ENCODE results near the gene TENT5A. TPM values are rescaled to one million over a fixed set of nuclear protein-coding genes. Genes with fewer than 3 reads are reported as not detected.

Gene TENT5A
- total RNA-seq, 1 donor from 2014 or later, result 8.1 TPM

- Mint-ChIP-seq H3K27ac (no peak overlapping the region), H3K4me3 (ENCODE audit: low read depth) (no peak overlapping the region), H3K9me3 (ENCODE audit: low read depth) (peaks cover 10% of the 10 kb centered on the region), H3K36me3 (ENCODE audit: insufficient read depth) (peaks cover 1% of the 10 kb centered on the region), H3K4me1 (ENCODE audit: low read depth) (no peaks in the 10 kb centered on the region), H3K27me3 (no peaks in the 10 kb centered on the region)
- no peak for DNase-seq (ENCODE audit: low spot score, unreplicated experiment)
- no peak for TF ChIP-seq CTCF (IDR thresholded peaks at IDR 0.05; ENCODE audit: unreplicated experiment)
Observed at GRCh38 chr6:81739230-81740195, 13.0 kb downstream of the TENT5A start.

GRCh38 chr6:81736428-81736827, 16.1 kb downstream of the TENT5A start:
- Mint-ChIP-seq H3K4me1 (ENCODE audit: low read depth) (no peaks in the 10 kb centered on the region), H3K36me3 (ENCODE audit: insufficient read depth) (peaks cover 1% of the 10 kb centered on the region), H3K27ac (no peak overlapping the region), H3K9me3 (ENCODE audit: low read depth) (peaks cover 7% of the 10 kb centered on the region), H3K4me3 (ENCODE audit: low read depth) (no peak overlapping the region), H3K27me3 (no peaks in the 10 kb centered on the region)
- no peak for TF ChIP-seq CTCF (IDR thresholded peaks at IDR 0.05; ENCODE audit: unreplicated experiment)
- DNase-seq (ENCODE audit: low spot score, unreplicated experiment), result no peak

GRCh38 chr6:81735756-81736380, 16.6 kb downstream of the TENT5A start:
- H3K9me3 Mint-ChIP-seq (ENCODE audit: low read depth), result peaks cover 7% of the 10 kb centered on the region
- H3K27ac Mint-ChIP-seq, result no peak overlapping the region
- H3K36me3 Mint-ChIP-seq (ENCODE audit: insufficient read depth), result peaks cover 1% of the 10 kb centered on the region
- H3K27me3 Mint-ChIP-seq, result no peaks in the 10 kb centered on the region
- no peak for DNase-seq (ENCODE audit: low spot score, unreplicated experiment)
- TF ChIP-seq CTCF (IDR thresholded peaks at IDR 0.05; ENCODE audit: unreplicated experiment), result no peak
- no peak overlapping the region for H3K4me3 Mint-ChIP-seq (ENCODE audit: low read depth)
- no peaks in the 10 kb centered on the region for H3K4me1 Mint-ChIP-seq (ENCODE audit: low read depth)

GRCh38 chr6:81734500-81735150, 17.9 kb downstream of the TENT5A start:
- no peaks in the 10 kb centered on the region for H3K27me3 Mint-ChIP-seq
- TF ChIP-seq CTCF (IDR thresholded peaks at IDR 0.05; ENCODE audit: unreplicated experiment), result no peak
- H3K4me1 Mint-ChIP-seq (ENCODE audit: low read depth), result no peaks in the 10 kb centered on the region
- H3K36me3 Mint-ChIP-seq (ENCODE audit: insufficient read depth), result peaks cover 1% of the 10 kb centered on the region
- DNase-seq (ENCODE audit: low spot score, unreplicated experiment), result no peak
- H3K4me3 Mint-ChIP-seq (ENCODE audit: low read depth), result no peak overlapping the region
- peaks cover 7% of the 10 kb centered on the region for H3K9me3 Mint-ChIP-seq (ENCODE audit: low read depth)
- no peak overlapping the region for H3K27ac Mint-ChIP-seq

- no peak overlapping the region for H3K4me3 Mint-ChIP-seq (ENCODE audit: low read depth)
- H3K27ac Mint-ChIP-seq, result no peak overlapping the region
- peaks cover 7% of the 10 kb centered on the region for H3K9me3 Mint-ChIP-seq (ENCODE audit: low read depth)
- no peak for DNase-seq (ENCODE audit: low spot score, unreplicated experiment)
- TF ChIP-seq CTCF (IDR thresholded peaks at IDR 0.05; ENCODE audit: unreplicated experiment), result no peak
- H3K36me3 Mint-ChIP-seq (ENCODE audit: insufficient read depth), result peaks cover 1% of the 10 kb centered on the region
- no peaks in the 10 kb centered on the region for H3K27me3 Mint-ChIP-seq
- H3K4me1 Mint-ChIP-seq (ENCODE audit: low read depth), result no peaks in the 10 kb centered on the region
Observed at GRCh38 chr6:81734081-81734480, 18.4 kb downstream of the TENT5A start.

Data from progenitor cell of endocrine pancreas (in vitro differentiated cells).